HepG2 (cell line): ENCODE data around the gene NDE1. TPM values are rescaled to one million over a fixed set of nuclear protein-coding genes. Genes with fewer than 3 reads are reported as not detected.

Experiments
- CERS6 ChIP-seq: sonication (generic); formaldehyde crosslinking; IDR thresholded peaks from 2 replicates; pipeline ENCODE4 v1.5.0; 2020; ENCODE audit warnings: missing genetic modification reagents
- MAFF ChIP-seq: IDR thresholded peaks from 2 replicates; pipeline ENCODE4 v1.6.1; 2011; ENCODE audit warnings: low read depth, low read length, improper control_type of control experiment
- MAX ChIP-seq: IDR thresholded peaks from 2 replicates; pipeline ENCODE4 v1.6.1; 2012; ENCODE audit warnings: inconsistent platforms
- MIER2 ChIP-seq: IDR thresholded peaks from 2 replicates; pipeline ENCODE4 v1.6.1; 2016; ENCODE audit warnings: missing biosample characterization, missing genetic modification reagents
- MNT ChIP-seq: fragments of 450-650 bp; IDR thresholded peaks from 2 replicates; pipeline ENCODE4 v1.6.1; 2016
- NR1H2 ChIP-seq: sonication (generic); formaldehyde crosslinking; IDR thresholded peaks from 2 replicates; pipeline ENCODE4 v1.8.1; 2022; ENCODE audit warnings: low read depth, missing genetic modification reagents, borderline replicate concordance
- PITX1 ChIP-seq: sonication (generic); formaldehyde crosslinking; IDR thresholded peaks from 2 replicates; pipeline ENCODE4 v1.5.1; 2020; ENCODE audit warnings: mild to moderate bottlenecking, missing genetic modification reagents
- TFDP2 ChIP-seq: sonication (generic); formaldehyde crosslinking; IDR thresholded peaks from 2 replicates; pipeline ENCODE4 v1.4.0; 2020; ENCODE audit warnings: missing genetic modification reagents
- TIGD3 ChIP-seq: sonication (generic); formaldehyde crosslinking; IDR thresholded peaks from 2 replicates; pipeline ENCODE4 v1.5.1; 2020; ENCODE audit warnings: mild to moderate bottlenecking, missing genetic modification reagents, borderline replicate concordance
- ZBTB1 ChIP-seq: sonication (generic); formaldehyde crosslinking; IDR thresholded peaks from 2 replicates; pipeline ENCODE4 v1.4.0; 2020; ENCODE audit warnings: missing genetic modification reagents, borderline replicate concordance
- ZBTB38 ChIP-seq: sonication (generic); formaldehyde crosslinking; IDR thresholded peaks from 2 replicates; pipeline ENCODE4 v1.5.1; 2020; ENCODE audit warnings: mild to moderate bottlenecking, missing genetic modification reagents
- ZNF383 ChIP-seq: sonication (generic); formaldehyde crosslinking; IDR thresholded peaks from 2 replicates; pipeline ENCODE4 v1.4.0; 2020; ENCODE audit warnings: missing genetic modification reagents, mild to moderate bottlenecking, borderline replicate concordance
- ZNF460 ChIP-seq: sonication (generic); formaldehyde crosslinking; IDR thresholded peaks from 2 replicates; pipeline ENCODE4 v1.5.1; 2020; ENCODE audit warnings: missing genetic modification reagents, mild to moderate bottlenecking, borderline replicate concordance
- ZNF512 ChIP-seq: sonication (generic); formaldehyde crosslinking; IDR thresholded peaks from 2 replicates; pipeline ENCODE4 v1.4.0; 2020; ENCODE audit warnings: mild to moderate bottlenecking, missing genetic modification reagents
- ZNF572 ChIP-seq: sonication (generic); formaldehyde crosslinking; IDR thresholded peaks from 2 replicates; pipeline ENCODE4 v1.5.1; 2020; ENCODE audit warnings: mild to moderate bottlenecking, missing genetic modification reagents
- ZNF609 ChIP-seq: sonication (generic); formaldehyde crosslinking; IDR thresholded peaks from 2 replicates; pipeline ENCODE4 v1.4.0; 2020; ENCODE audit warnings: mild to moderate bottlenecking, missing genetic modification reagents, borderline replicate concordance
- ZNF713 ChIP-seq: sonication (generic); formaldehyde crosslinking; IDR thresholded peaks from 2 replicates; pipeline ENCODE4 v1.4.0; 2020; ENCODE audit warnings: mild to moderate bottlenecking, missing genetic modification reagents
- polyA plus RNA-seq, 8 experiments: library from polyadenylated mRNA; depleted of rRNA in 3 of 8; stranded (reverse) in 7 of 8; unstranded in 1 of 8; fragments of >200 nt; fragmentation: Illumina TruSeq in 4 of 8; extraction: Trizol in 4 of 8; gene quantifications; 2 replicates each; pipeline versions ENCODE4 v1.2.1 to v1.2.3, GENCODE V29; 2011 to 2016; ENCODE audit warnings: low read depth in 4 of 8, missing spikeins in 1 of 8, mixed read lengths in 1 of 8; ENCODE audit not compliant: insufficient read depth in 1 of 8
- total RNA-seq, 5 experiments: library from RNA; depleted of rRNA; stranded (reverse); fragments of >200 nt; fragmentation: Illumina TruSeq; extraction: Trizol; gene quantifications; 2 replicates each; pipeline ENCODE4 v1.2.3, GENCODE V29; 2016; ENCODE audit warnings: low read depth in 1 of 5

Gene NDE1
- total and polyA plus RNA-seq, 2 of the 13 experiments (the other 11 are each of a cell fraction or from before 2014, with no cell fraction given): 40.9 to 72.5 TPM

- TF ChIP-seq ZNF609 (CRISPR knock-in tag) (peak; percentile 97), ZNF383 (no peak), ZNF460 (CRISPR knock-in tag) (no peak; the same call in 1 of the 2 replicates), ZBTB38 (peak; percentile 90), ZNF512 (no peak), NR1H2 (CRISPR knock-in tag) (peak; percentile 86; the same call in 1 of the 2 replicates), MAFF (no peak), ZNF713 (CRISPR knock-in tag) (no peak), ZNF572 (CRISPR knock-in tag) (peak; percentile 78; the same call in 1 of the 2 replicates), CERS6 (CRISPR knock-in tag) (no peak), TFDP2 (CRISPR knock-in tag) (peak; percentile 57; the same call in 1 of the 2 replicates), TIGD3 (peak; percentile 20; the same call in 1 of the 2 replicates), MIER2 (CRISPR knock-in tag) (peak; percentile 90), MAX (peak; percentile 86), ZBTB1 (CRISPR knock-in tag) (no peak), MNT (peak; percentile 61; the same call in 1 of the 2 replicates), PITX1 (CRISPR knock-in tag) (peak; percentile 96)
Measured at GRCh38 chr16:15672514-15673167, 22.6 kb downstream of the NDE1 start (continued).
